ENCODE results near the gene ASPSCR1.

ASPSCR1 gene

DNA sequence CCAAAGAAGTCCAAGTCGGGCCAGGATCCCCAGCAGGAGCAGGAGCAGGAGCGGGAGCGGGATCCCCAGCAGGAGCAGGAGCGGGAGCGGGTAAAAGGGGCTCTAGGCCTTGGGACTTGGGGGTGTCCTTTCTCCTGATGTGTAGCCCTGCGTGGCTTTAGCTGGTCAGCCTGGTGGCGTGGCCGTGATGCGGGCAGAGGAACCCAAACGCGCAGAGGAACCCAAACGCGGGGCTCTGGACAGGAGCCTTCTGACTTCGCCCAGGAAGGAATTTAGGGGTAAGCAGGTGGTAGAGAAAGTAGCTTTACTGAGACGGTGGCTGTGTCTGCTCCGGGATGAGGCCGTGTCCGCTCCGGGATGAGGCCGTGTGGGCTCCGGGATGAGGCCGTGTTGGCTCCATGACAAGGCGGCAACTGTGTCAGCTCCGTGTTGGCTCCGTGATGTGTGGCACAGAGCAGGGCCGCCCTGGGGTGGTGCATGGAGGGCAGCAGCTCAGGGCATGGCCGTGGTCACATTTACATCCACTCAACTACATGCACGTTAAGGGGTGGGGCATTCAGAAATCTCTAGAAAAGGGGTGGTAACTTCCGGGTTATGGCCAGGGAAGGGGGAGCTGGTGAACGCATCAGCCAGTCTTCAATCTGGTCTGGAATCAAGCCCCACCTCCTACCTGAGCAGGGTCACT is 19.5 kb downstream of the ASPSCR1 start:
- no peaks in the 10 kb centered on the region for H3K9me3 ChIP-seq (ENCODE audit: control insufficient read depth, insufficient read depth, low read depth, low read length)
- H3K4me3 ChIP-seq (ENCODE audit: low read depth, low read length): no peak overlapping the region
- no peaks in the 10 kb centered on the region for H3K27me3 ChIP-seq (ENCODE audit: control insufficient read depth, insufficient read depth, low read length)
- no peak overlapping the region for H3K9ac ChIP-seq (ENCODE audit: low read length)
- no peak overlapping the region for H3K27ac ChIP-seq (ENCODE audit: low read depth, low read length)
- peaks cover 18% of the 10 kb centered on the region for H3K4me1 ChIP-seq (ENCODE audit: control insufficient read depth, insufficient read depth, low read length)
- H3K36me3 ChIP-seq (ENCODE audit: control insufficient read depth, insufficient read depth, low read length): peaks cover 10% of the 10 kb centered on the region

DNA sequence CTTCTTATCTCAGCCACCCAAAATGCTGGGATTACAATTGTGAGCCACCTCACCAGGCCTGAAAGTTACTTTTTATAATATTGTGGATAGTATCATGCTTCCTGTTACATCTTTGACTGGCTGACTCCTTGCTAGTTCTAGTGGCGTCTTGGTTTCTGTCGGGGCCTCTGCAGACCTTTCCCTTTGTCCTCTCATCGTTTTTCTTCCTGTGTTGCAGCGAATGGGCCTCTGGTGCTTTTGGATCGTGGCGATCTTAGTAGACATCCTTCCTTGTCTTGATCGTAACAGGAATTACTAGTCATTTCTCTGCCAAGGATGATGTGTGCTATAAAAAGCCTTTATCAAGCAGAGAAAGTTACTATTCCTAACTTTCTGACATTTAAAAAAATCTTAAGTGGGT is 20.8 kb downstream of the ASPSCR1 start:
- no peak overlapping the region for H3K27ac ChIP-seq (ENCODE audit: low read depth, low read length)
- peaks cover 10% of the 10 kb centered on the region for H3K36me3 ChIP-seq (ENCODE audit: control insufficient read depth, insufficient read depth, low read length)
- H3K4me1 ChIP-seq (ENCODE audit: control insufficient read depth, insufficient read depth, low read length): peaks cover 9% of the 10 kb centered on the region; the same call in 1 of the 2 replicates
- no peak overlapping the region for H3K4me3 ChIP-seq (ENCODE audit: low read depth, low read length)
- H3K27me3 ChIP-seq (ENCODE audit: control insufficient read depth, insufficient read depth, low read length): no peaks in the 10 kb centered on the region
- H3K9me3 ChIP-seq (ENCODE audit: control insufficient read depth, insufficient read depth, low read depth, low read length): no peaks in the 10 kb centered on the region
- no peak overlapping the region for H3K9ac ChIP-seq (ENCODE audit: low read length)

DNA sequence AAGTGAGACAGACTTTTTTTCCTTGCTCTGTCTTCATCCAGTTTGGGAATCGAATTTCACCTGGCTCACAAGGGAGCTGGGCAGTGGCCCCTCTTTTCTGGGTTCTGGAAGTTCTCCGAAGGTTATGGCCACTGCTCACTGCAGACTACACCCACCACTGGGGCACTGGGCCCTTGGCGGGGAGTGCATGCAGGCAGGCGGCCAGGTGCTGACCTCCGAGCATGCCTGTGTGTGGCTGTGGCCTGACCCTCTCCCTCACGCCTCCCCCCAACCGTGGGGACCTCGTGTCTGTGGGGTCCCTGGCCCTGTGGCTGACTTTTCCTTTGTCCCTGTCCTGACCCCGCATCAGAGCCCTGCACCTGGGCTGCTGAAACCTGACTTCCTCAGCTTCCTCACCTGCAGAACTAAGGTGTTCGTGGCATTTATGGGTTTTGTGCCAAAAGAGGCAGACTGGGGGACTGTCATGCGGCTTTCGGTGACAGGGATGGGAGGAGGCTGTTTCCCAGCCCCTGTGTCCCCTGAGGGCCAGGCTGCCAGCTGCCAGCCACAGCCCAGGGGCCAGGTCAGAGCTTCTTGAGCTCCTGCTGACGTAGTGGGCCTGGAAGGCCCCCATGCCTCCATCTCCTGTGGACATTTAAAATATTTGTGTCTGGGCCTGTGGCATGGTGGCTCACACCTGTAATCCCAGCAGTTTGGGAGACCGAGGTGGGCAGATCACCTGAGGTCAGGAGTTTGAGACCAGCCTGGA is 21.4 kb downstream of the ASPSCR1 start:
- no peak overlapping the region for H3K27ac ChIP-seq (ENCODE audit: low read depth, low read length)
- H3K9ac ChIP-seq (ENCODE audit: low read length): no peak overlapping the region
- H3K36me3 ChIP-seq (ENCODE audit: control insufficient read depth, insufficient read depth, low read length): peaks cover 10% of the 10 kb centered on the region
- peaks cover 9% of the 10 kb centered on the region; the same call in 1 of the 2 replicates for H3K4me1 ChIP-seq (ENCODE audit: control insufficient read depth, insufficient read depth, low read length)
- no peaks in the 10 kb centered on the region for H3K27me3 ChIP-seq (ENCODE audit: control insufficient read depth, insufficient read depth, low read length)
- no peaks in the 10 kb centered on the region for H3K9me3 ChIP-seq (ENCODE audit: control insufficient read depth, insufficient read depth, low read depth, low read length)
- no peak overlapping the region for H3K4me3 ChIP-seq (ENCODE audit: low read depth, low read length)

GRCh38 chr17:81999587-81999975 is 22.2 kb downstream of the ASPSCR1 start:
- H3K9me3 ChIP-seq (ENCODE audit: control insufficient read depth, insufficient read depth, low read depth, low read length): no peaks in the 10 kb centered on the region
- H3K36me3 ChIP-seq (ENCODE audit: control insufficient read depth, insufficient read depth, low read length): peaks cover 6% of the 10 kb centered on the region
- H3K9ac ChIP-seq (ENCODE audit: low read length): no peak overlapping the region
- H3K4me3 ChIP-seq (ENCODE audit: low read depth, low read length): no peak overlapping the region
- no peak overlapping the region; the same call in 1 of the 2 replicates for H3K27ac ChIP-seq (ENCODE audit: low read depth, low read length)
- H3K27me3 ChIP-seq (ENCODE audit: control insufficient read depth, insufficient read depth, low read length): no peaks in the 10 kb centered on the region
- peaks cover 5% of the 10 kb centered on the region; the same call in 1 of the 2 replicates for H3K4me1 ChIP-seq (ENCODE audit: control insufficient read depth, insufficient read depth, low read length)

GRCh38 chr17:81999976-82000802 is 22.8 kb downstream of the ASPSCR1 start:
- Histone ChIP-seq H3K9me3 (ENCODE audit: control insufficient read depth, insufficient read depth, low read depth, low read length) (no peaks in the 10 kb centered on the region), H3K27me3 (ENCODE audit: control insufficient read depth, insufficient read depth, low read length) (no peaks in the 10 kb centered on the region), H3K36me3 (ENCODE audit: control insufficient read depth, insufficient read depth, low read length) (peaks cover 6% of the 10 kb centered on the region), H3K27ac (ENCODE audit: low read depth, low read length) (no peak overlapping the region; the same call in 1 of the 2 replicates), H3K9ac (ENCODE audit: low read length) (no peak overlapping the region), H3K4me1 (ENCODE audit: control insufficient read depth, insufficient read depth, low read length) (peaks cover 5% of the 10 kb centered on the region; the same call in 1 of the 2 replicates), H3K4me3 (ENCODE audit: low read depth, low read length) (no peak overlapping the region)

DNA sequence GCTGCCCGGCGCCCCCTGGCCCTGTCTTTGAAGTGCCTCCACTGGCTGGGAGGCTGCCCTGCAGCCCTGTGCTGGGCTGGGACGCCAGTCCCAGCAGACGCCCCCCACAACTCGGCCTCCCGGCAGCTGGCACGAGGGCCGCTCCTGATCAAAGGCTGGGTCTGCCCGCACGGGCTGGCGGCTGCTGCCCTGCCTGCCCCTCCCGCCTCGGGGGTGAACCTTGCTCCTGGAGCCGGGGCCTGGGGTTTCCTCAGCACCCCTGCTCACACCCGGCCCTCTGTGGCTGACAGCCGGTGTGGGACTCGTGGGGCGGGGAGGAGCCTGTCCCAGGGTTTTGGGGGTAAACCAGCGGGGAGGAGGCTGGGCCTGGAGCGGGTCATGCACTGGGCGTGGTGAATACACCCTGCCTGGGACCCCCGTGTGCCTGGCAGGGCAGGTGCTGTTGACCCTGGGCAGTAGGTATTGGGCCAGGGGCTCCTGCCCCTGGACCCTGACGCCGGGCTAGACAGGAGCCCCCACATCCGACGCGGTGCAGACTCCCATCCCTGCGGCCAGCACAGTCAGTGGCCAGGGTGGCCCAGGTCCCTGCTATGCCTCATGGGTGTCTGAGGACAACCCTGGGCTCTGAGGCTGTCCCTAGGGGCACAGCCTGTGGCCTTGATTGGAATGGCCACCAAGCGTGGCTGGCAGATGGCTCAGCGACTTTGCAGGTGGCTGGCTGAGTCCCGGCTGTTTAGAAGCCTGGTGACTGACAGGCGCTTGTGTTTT is 23.6 kb downstream of the ASPSCR1 start:
- no peak overlapping the region for H3K4me3 ChIP-seq (ENCODE audit: low read depth, low read length)
- 0 out of 2 replicates have a peak overlapping the region, but pooled peaks have one; percentile 47 for H3K27ac ChIP-seq (ENCODE audit: low read depth, low read length)
- H3K9ac ChIP-seq (ENCODE audit: low read length): no peak overlapping the region
- peaks cover 6% of the 10 kb centered on the region for H3K36me3 ChIP-seq (ENCODE audit: control insufficient read depth, insufficient read depth, low read length)
- peaks cover 5% of the 10 kb centered on the region; the same call in 1 of the 2 replicates for H3K4me1 ChIP-seq (ENCODE audit: control insufficient read depth, insufficient read depth, low read length)
- no peaks in the 10 kb centered on the region for H3K27me3 ChIP-seq (ENCODE audit: control insufficient read depth, insufficient read depth, low read length)
- no peaks in the 10 kb centered on the region for H3K9me3 ChIP-seq (ENCODE audit: control insufficient read depth, insufficient read depth, low read depth, low read length)

GRCh38 chr17:82001571-82002056 is 24.2 kb downstream of the ASPSCR1 start:
- Histone ChIP-seq H3K9ac (ENCODE audit: low read length) (no peak overlapping the region), H3K36me3 (ENCODE audit: control insufficient read depth, insufficient read depth, low read length) (peaks cover 6% of the 10 kb centered on the region), H3K4me3 (ENCODE audit: low read depth, low read length) (no peak overlapping the region), H3K27me3 (ENCODE audit: control insufficient read depth, insufficient read depth, low read length) (no peaks in the 10 kb centered on the region), H3K27ac (ENCODE audit: low read depth, low read length) (0 out of 2 replicates have a peak overlapping the region, but pooled peaks have one; percentile 47), H3K9me3 (ENCODE audit: control insufficient read depth, insufficient read depth, low read depth, low read length) (no peaks in the 10 kb centered on the region), H3K4me1 (ENCODE audit: control insufficient read depth, insufficient read depth, low read length) (peaks cover 5% of the 10 kb centered on the region; the same call in 1 of the 2 replicates)

DNA sequence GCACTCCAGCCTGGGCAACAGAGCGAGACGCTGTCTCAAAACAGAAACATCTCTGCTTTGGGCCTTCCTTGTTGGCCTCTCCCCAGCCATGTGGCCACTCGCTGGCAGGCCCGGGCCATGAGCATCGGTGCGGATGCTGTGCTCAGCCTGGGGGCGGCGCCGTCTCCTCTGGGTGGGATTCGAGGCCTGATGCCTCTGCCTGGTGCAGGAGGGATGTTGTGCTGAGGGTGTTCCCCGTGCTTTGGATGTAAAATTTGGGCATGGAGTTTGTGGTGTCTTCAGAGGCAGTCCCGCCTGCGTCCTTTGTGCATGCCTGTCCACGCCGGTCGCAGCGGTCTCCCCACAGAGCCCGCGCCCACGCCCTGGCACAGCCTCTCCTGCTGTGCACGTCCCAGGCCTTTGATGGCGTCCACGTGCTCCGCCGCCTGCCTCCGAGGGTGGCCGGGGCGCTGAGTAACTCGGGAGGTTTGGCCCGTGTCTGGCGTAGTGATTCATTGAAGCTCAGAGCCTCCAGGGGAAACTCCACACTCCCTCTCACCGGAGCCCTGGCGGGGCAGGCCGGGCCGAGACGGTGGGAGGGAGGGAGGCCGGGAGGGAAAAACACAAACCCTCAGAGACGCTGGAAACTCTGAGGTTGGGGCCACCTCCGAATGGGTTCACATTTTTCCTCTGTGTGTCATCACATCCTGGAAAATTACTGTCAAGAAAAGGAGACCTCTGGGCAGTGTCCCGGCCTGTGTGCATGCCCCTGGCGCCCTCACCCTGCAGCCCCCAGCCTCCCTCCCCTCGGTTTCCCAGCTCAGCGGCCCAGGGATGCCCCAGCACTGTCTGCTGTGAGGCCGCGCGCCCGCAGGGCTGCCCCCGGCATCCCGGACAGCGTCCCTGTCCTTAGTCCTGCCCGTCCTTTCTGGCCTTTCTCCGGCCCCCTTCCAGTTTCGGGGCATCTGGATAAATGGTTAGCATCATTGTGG is 26.3 kb downstream of the ASPSCR1 start:
- Histone ChIP-seq H3K27ac (ENCODE audit: low read depth, low read length) (peak overlapping the region; percentile 61; the same call in 1 of the 2 replicates), H3K9ac (ENCODE audit: low read length) (peak overlapping the region; percentile 58), H3K4me1 (ENCODE audit: control insufficient read depth, insufficient read depth, low read length) (peaks cover 5% of the 10 kb centered on the region; the same call in 1 of the 2 replicates)

DNA sequence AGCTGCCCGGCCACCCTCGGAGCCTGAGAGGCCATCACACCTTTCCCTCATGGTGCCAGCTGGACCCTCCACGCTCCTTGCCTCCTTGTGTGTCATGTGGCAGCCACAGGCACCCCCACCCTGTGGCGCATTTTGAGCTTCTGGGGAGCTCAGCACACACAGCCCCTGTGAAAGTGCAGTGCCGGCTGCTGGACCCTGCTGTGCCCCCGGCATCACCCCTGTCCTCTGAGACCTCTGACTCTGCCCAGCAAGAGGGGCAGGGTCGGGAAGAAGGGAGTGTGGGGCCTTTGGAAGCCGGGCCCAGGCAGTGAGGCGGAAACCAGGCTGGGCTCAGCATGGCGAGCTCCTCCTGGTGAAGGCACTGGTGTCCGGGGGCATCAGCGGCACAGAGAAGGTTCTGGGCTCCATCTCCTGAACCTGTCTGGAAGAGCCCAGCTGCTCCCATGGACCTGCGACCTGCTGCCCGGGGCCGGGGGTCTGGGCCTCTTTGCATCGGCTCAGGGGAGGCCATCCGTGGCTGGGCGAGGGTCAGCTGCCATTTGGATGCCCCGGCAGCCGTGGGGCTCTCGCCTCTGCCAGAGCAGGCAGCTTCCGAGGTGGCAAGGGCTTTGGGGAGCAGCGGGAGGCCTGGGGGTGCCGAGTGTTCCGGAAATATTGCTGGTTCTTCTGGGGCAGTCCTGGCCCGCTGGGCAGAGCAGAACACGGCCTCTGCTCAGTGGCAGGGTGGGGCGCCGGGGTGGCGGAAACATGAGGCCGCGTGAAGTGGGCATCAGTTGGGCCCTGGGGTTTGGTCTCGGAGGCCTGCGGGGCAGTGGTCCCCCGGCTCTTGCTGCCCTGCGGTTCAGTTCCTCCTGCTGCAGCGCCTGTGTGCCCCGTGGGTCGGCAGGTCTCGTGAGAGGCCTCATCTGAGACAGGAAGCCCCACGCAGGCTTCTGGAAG is 27.4 kb downstream of the ASPSCR1 start:
- no peak overlapping the region for H3K4me3 ChIP-seq (ENCODE audit: low read depth, low read length)
- peaks cover 5% of the 10 kb centered on the region; the same call in 1 of the 2 replicates for H3K4me1 ChIP-seq (ENCODE audit: control insufficient read depth, insufficient read depth, low read length)
- H3K36me3 ChIP-seq (ENCODE audit: control insufficient read depth, insufficient read depth, low read length): no peaks in the 10 kb centered on the region
- H3K9ac ChIP-seq (ENCODE audit: low read length): no peak overlapping the region
- H3K27me3 ChIP-seq (ENCODE audit: control insufficient read depth, insufficient read depth, low read length): no peaks in the 10 kb centered on the region
- H3K27ac ChIP-seq (ENCODE audit: low read depth, low read length): no peak overlapping the region
- no peaks in the 10 kb centered on the region for H3K9me3 ChIP-seq (ENCODE audit: control insufficient read depth, insufficient read depth, low read depth, low read length)

More for the DNA sequence above, 26.3 kb downstream of the ASPSCR1 start:
- H3K36me3 ChIP-seq (ENCODE audit: control insufficient read depth, insufficient read depth, low read length): no peaks in the 10 kb centered on the region; the same call in 1 of the 2 replicates
- H3K4me3 ChIP-seq (ENCODE audit: low read depth, low read length): no peak overlapping the region
- no peaks in the 10 kb centered on the region for H3K27me3 ChIP-seq (ENCODE audit: control insufficient read depth, insufficient read depth, low read length)
- no peaks in the 10 kb centered on the region for H3K9me3 ChIP-seq (ENCODE audit: control insufficient read depth, insufficient read depth, low read depth, low read length)
